Measurements from ENCODE around the gene PAPPA.

Gene PAPPA

DNA sequence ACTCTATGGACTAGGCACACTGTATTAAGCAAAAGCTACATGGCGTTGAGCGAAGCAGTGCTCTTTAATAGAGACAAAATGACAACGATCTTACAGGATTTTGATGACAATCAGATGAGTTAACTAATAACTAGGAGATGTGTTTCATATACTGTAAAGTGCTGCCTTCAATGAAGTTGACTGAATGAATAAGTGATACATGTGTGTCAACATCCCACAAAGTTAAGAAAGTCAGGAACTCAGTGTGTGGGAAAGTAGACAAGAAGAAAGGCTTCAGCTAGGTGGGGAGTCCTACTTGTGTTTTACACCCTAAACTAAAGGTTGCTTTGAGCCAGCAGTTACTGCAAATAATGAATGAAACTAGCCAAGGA, 79.6 kb downstream of the PAPPA start:
- Histone ChIP-seq H3K36me3 (ENCODE audit: control insufficient read depth in 4 of 4, insufficient read depth in 4 of 4, low read length in 3 of 4) (no peaks in the 10 kb centered on the region), H3K27ac (ENCODE audit: insufficient read depth in 1 of 2, low read depth in 1 of 2, low read length in 2 of 2, poor library complexity in 1 of 2, severe bottlenecking in 2 of 2) (no peak overlapping the region), H3K4me3 (ENCODE audit: control insufficient read depth in 1 of 7, extremely low read depth in 1 of 7, insufficient read depth in 4 of 7, low read depth in 2 of 7, low read length in 6 of 7) (no peak overlapping the region), H3K4me1 (ENCODE audit: control extremely low read depth in 1 of 4, control insufficient read depth in 4 of 4, insufficient read depth in 4 of 4, low read length in 3 of 4) (no peaks in the 10 kb centered on the region), H3K9me3 (ENCODE audit: control extremely low read depth in 1 of 5, control insufficient read depth in 4 of 5, insufficient read depth in 2 of 5, low read depth in 1 of 5, low read length in 4 of 5) (peaks cover 0 to 2% (median 0%) of the 10 kb centered on the region in 5 experiments), H3K27me3 (replicated peaks in 2 of 5; ENCODE audit: control insufficient read depth in 4 of 5, insufficient read depth in 5 of 5, low read length in 4 of 5) (peaks cover 0 to 4% (median 0%) of the 10 kb centered on the region in 5 experiments)
- POLR2A ChIA-PET, result no interaction called here
- DNase-seq, result no peak
- CTCF ChIA-PET, result no interaction called here
- WGBS (ENCODE audit: insufficient coverage), result 100% methylated on average over 3 of the region's 3 CpGs

DNA sequence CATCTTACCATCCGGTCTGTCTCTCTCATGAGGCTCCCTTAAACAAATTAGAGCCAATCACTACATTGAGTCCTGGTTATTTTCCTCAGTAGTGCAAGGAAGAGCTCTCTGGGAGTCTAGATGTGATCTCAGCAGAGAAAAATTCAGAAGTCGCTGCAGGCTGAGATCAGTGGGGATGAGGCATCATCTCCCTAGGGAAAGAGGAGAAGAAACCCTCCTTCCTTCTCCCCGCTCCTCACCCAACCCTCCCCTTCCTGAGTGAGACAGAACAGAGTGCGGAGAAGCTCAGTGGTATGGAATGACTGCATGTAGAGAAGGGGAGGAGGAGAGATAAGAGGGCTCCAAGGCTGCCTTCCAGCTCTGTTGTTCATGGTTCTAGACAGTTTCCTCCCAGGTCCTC, 80.5 kb downstream of the PAPPA start:
- CTCF ChIA-PET, result no interaction called here
- H3K36me3 ChIP-seq (ENCODE audit: control insufficient read depth in 4 of 4, insufficient read depth in 4 of 4, low read length in 3 of 4), result no peaks in the 10 kb centered on the region
- peaks cover 0 to 2% (median 0%) of the 10 kb centered on the region in 5 experiments for H3K9me3 ChIP-seq (ENCODE audit: control extremely low read depth in 1 of 5, control insufficient read depth in 4 of 5, insufficient read depth in 2 of 5, low read depth in 1 of 5, low read length in 4 of 5)
- H3K4me3 ChIP-seq (ENCODE audit: control insufficient read depth in 1 of 7, extremely low read depth in 1 of 7, insufficient read depth in 4 of 7, low read depth in 2 of 7, low read length in 6 of 7), result no peak overlapping the region
- no peak overlapping the region for H3K27ac ChIP-seq (ENCODE audit: insufficient read depth in 1 of 2, low read depth in 1 of 2, low read length in 2 of 2, poor library complexity in 1 of 2, severe bottlenecking in 2 of 2)
- POLR2A ChIA-PET, result no interaction called here
- DNase-seq, result no peak
- peaks cover 0 to 4% (median 0%) of the 10 kb centered on the region in 5 experiments for H3K27me3 ChIP-seq (replicated peaks in 2 of 5; ENCODE audit: control insufficient read depth in 4 of 5, insufficient read depth in 5 of 5, low read length in 4 of 5)
- H3K4me1 ChIP-seq (ENCODE audit: control extremely low read depth in 1 of 4, control insufficient read depth in 4 of 4, insufficient read depth in 4 of 4, low read length in 3 of 4), result no peaks in the 10 kb centered on the region
- WGBS (ENCODE audit: insufficient coverage), result no CpG with 5 or more reads among the region's 4 CpGs

DNA sequence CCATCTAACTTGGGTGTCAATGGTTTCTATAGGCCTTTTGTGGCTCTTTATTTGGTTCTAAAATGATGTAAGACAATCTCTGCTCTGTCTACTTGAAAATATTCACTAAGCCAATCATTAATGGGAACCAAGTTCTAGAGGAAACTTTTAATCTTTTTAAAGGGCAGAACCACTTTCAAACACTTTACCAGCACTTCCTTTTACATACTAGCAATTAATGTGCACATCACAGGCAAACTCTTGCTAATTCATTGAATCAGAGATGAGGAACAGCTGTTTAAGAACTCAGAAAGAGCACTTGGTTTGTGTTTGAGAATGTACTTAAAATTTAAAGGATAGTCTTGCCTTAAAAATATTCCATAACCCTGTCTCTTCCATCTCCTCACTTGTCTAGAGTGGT, 83.4 kb downstream of the PAPPA start:
- DNase-seq, result no peak
- Histone ChIP-seq H3K4me1 (ENCODE audit: control extremely low read depth in 1 of 4, control insufficient read depth in 4 of 4, insufficient read depth in 4 of 4, low read length in 3 of 4) (no peaks in the 10 kb centered on the region), H3K4me3 (ENCODE audit: control insufficient read depth in 1 of 7, extremely low read depth in 1 of 7, insufficient read depth in 4 of 7, low read depth in 2 of 7, low read length in 6 of 7) (no peak overlapping the region), H3K27ac (ENCODE audit: insufficient read depth in 1 of 2, low read depth in 1 of 2, low read length in 2 of 2, poor library complexity in 1 of 2, severe bottlenecking in 2 of 2) (no peak overlapping the region), H3K9me3 (ENCODE audit: control extremely low read depth in 1 of 5, control insufficient read depth in 4 of 5, insufficient read depth in 2 of 5, low read depth in 1 of 5, low read length in 4 of 5) (peaks cover 0 to 2% (median 0%) of the 10 kb centered on the region in 5 experiments), H3K36me3 (ENCODE audit: control insufficient read depth in 4 of 4, insufficient read depth in 4 of 4, low read length in 3 of 4) (no peaks in the 10 kb centered on the region), H3K27me3 (replicated peaks in 2 of 5; ENCODE audit: control insufficient read depth in 4 of 5, insufficient read depth in 5 of 5, low read length in 4 of 5) (peaks cover 0 to 4% (median 0%) of the 10 kb centered on the region in 5 experiments)
- ChIA-PET POLR2A (no interaction called here), CTCF (no interaction called here)

DNA sequence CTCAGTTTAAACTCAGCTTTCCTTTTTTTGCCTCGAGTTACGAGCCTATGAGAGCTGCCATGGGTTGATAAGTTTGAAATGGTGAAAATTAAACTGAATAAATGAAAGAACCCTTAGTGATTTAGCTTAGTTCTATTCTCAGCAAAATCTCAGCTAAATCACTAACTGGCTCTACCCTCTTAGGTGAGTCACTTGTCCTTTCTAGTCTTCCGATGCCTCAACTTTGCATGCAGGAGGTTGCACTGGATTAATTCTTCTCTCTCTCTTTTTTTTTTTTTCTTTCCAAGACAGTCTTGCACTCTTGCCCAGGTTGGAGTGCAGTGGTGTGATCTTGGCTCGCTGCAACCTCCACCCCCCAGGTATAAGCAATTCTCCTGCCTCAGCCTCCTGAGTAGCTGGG, 83.9 kb downstream of the PAPPA start:
- POLR2A ChIA-PET, result no interaction called here
- 85% methylated on average over 2 of the region's 4 CpGs for WGBS (ENCODE audit: insufficient coverage)
- H3K4me1 ChIP-seq (ENCODE audit: control extremely low read depth in 1 of 4, control insufficient read depth in 4 of 4, insufficient read depth in 4 of 4, low read length in 3 of 4), result no peaks in the 10 kb centered on the region

DNA sequence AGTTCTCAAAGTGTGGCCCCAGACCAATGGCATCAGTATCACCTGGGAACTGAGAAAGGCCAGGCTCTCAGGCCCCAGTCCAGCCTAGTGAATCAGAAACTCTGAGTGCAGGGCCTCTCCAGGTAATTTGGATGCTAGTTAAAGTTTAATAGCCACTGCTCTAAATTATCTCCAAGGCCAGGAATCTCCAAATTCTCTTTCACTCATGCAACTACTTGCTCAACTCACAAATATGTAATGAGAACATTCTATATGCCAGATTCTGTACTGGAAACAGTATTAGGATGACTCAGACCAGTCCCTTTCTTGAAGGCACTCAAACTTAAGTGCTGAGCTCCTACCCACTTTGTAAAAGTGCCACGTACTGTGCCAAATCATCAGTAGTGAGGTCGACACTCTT, 84.6 kb downstream of the PAPPA start:
- Histone ChIP-seq H3K4me3 (ENCODE audit: control insufficient read depth in 1 of 7, extremely low read depth in 1 of 7, insufficient read depth in 4 of 7, low read depth in 2 of 7, low read length in 6 of 7) (no peak overlapping the region), H3K4me1 (ENCODE audit: control extremely low read depth in 1 of 4, control insufficient read depth in 4 of 4, insufficient read depth in 4 of 4, low read length in 3 of 4) (no peaks in the 10 kb centered on the region), H3K9me3 (ENCODE audit: control extremely low read depth in 1 of 5, control insufficient read depth in 4 of 5, insufficient read depth in 2 of 5, low read depth in 1 of 5, low read length in 4 of 5) (peaks cover 0 to under 1% (median 0%) of the 10 kb centered on the region in 5 experiments), H3K27ac (ENCODE audit: insufficient read depth in 1 of 2, low read depth in 1 of 2, low read length in 2 of 2, poor library complexity in 1 of 2, severe bottlenecking in 2 of 2) (no peak overlapping the region), H3K27me3 (replicated peaks in 2 of 5; ENCODE audit: control insufficient read depth in 4 of 5, insufficient read depth in 5 of 5, low read length in 4 of 5) (peaks cover 0 to 2% (median 0%) of the 10 kb centered on the region in 5 experiments), H3K36me3 (ENCODE audit: control insufficient read depth in 4 of 4, insufficient read depth in 4 of 4, low read length in 3 of 4) (no peaks in the 10 kb centered on the region)
- WGBS (ENCODE audit: insufficient coverage), result 80% methylated on average over 1 of the region's 2 CpGs
- ChIA-PET POLR2A (no interaction called here), CTCF (no interaction called here)
- DNase-seq, result no peak

More for the DNA sequence above, 83.9 kb downstream of the PAPPA start:
- peaks cover 0 to 4% (median 0%) of the 10 kb centered on the region in 5 experiments for H3K27me3 ChIP-seq (replicated peaks in 2 of 5; ENCODE audit: control insufficient read depth in 4 of 5, insufficient read depth in 5 of 5, low read length in 4 of 5)
- no peaks in the 10 kb centered on the region for H3K36me3 ChIP-seq (ENCODE audit: control insufficient read depth in 4 of 4, insufficient read depth in 4 of 4, low read length in 3 of 4)
- H3K4me3 ChIP-seq (ENCODE audit: control insufficient read depth in 1 of 7, extremely low read depth in 1 of 7, insufficient read depth in 4 of 7, low read depth in 2 of 7, low read length in 6 of 7), result no peak overlapping the region
- no peak for DNase-seq
- CTCF ChIA-PET, result no interaction called here
- peaks cover 0 to 2% (median 0%) of the 10 kb centered on the region in 5 experiments for H3K9me3 ChIP-seq (ENCODE audit: control extremely low read depth in 1 of 5, control insufficient read depth in 4 of 5, insufficient read depth in 2 of 5, low read depth in 1 of 5, low read length in 4 of 5)
- no peak overlapping the region for H3K27ac ChIP-seq (ENCODE audit: insufficient read depth in 1 of 2, low read depth in 1 of 2, low read length in 2 of 2, poor library complexity in 1 of 2, severe bottlenecking in 2 of 2)

DNA sequence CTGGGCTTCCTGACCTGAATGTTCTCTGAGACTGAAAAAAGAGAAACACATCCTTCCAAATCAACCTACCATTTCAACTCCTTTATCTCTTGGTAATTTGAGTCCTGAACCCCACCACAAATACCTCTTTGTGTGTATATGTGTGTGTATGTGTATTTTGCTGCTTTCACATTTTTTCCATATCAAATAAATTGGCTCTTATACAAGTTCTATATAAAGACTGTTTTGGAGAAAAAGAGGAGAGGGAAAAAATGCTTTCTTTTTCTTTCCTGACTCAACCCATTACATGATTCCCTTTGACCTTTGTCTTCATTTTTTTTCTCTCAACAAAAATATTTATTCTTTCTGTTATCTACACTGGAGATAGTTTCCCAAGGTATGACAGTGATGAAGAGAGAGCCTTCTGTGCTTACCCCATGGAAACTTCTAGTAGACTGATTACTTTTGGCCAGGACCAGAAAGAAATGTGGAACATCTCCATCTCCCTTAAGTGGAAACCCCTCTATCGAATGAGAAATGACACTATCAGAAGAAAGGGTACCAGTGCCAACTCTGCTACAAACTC, 85.3 kb downstream of the PAPPA start:
- Histone ChIP-seq H3K4me1 (ENCODE audit: control extremely low read depth in 1 of 4, control insufficient read depth in 4 of 4, insufficient read depth in 4 of 4, low read length in 3 of 4) (no peaks in the 10 kb centered on the region), H3K36me3 (ENCODE audit: control insufficient read depth in 4 of 4, insufficient read depth in 4 of 4, low read length in 3 of 4) (no peaks in the 10 kb centered on the region), H3K27me3 (replicated peaks in 2 of 5; ENCODE audit: control insufficient read depth in 4 of 5, insufficient read depth in 5 of 5, low read length in 4 of 5) (peaks cover 0 to 2% (median 0%) of the 10 kb centered on the region in 5 experiments), H3K9me3 (ENCODE audit: control extremely low read depth in 1 of 5, control insufficient read depth in 4 of 5, insufficient read depth in 2 of 5, low read depth in 1 of 5, low read length in 4 of 5) (no peaks in the 10 kb centered on the region), H3K4me3 (ENCODE audit: control insufficient read depth in 1 of 7, extremely low read depth in 1 of 7, insufficient read depth in 4 of 7, low read depth in 2 of 7, low read length in 6 of 7) (no peak overlapping the region), H3K27ac (ENCODE audit: insufficient read depth in 1 of 2, low read depth in 1 of 2, low read length in 2 of 2, poor library complexity in 1 of 2, severe bottlenecking in 2 of 2) (no peak overlapping the region)
- ChIA-PET POLR2A (no interaction called here), CTCF (no interaction called here)
- no peak for DNase-seq
- whole genome bisulfite sequencing (ENCODE audit: insufficient coverage), result no CpG with 5 or more reads among the region's 1 CpG

DNA sequence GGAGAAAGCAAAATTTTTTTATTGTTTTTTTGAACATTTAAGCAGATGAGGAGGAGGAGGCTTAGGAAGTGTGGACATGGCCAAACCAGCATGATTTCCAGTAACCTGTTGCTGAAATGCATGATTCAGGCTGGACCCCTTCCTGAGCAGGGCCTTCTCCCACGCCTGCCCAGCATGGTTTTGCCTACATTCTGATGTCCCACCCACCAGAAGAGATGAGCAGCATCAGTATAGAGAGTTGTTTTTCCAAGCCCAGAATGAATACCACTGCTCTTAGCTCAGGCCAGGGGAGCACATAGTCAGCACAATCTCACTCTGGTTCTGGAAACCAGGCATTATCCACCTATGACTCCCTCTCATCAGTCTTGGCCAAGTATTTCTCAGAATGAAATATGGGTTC, 90.1 kb downstream of the PAPPA start:
- peaks cover 0 to 2% (median 0%) of the 10 kb centered on the region in 5 experiments for H3K27me3 ChIP-seq (replicated peaks in 2 of 5; ENCODE audit: control insufficient read depth in 4 of 5, insufficient read depth in 5 of 5, low read length in 4 of 5)
- H3K4me3 ChIP-seq (ENCODE audit: control insufficient read depth in 1 of 7, extremely low read depth in 1 of 7, insufficient read depth in 4 of 7, low read depth in 2 of 7, low read length in 6 of 7), result no peak overlapping the region
- ChIA-PET POLR2A (no interaction called here), CTCF (no interaction called here)
- no peak overlapping the region for H3K27ac ChIP-seq (ENCODE audit: insufficient read depth in 1 of 2, low read depth in 1 of 2, low read length in 2 of 2, poor library complexity in 1 of 2, severe bottlenecking in 2 of 2)
- no peaks in the 10 kb centered on the region for H3K36me3 ChIP-seq (ENCODE audit: control insufficient read depth in 4 of 4, insufficient read depth in 4 of 4, low read length in 3 of 4)
- no peak for DNase-seq
- 100% methylated on average over 1 of the region's 1 CpG for WGBS (ENCODE audit: insufficient coverage)
- H3K4me1 ChIP-seq (ENCODE audit: control extremely low read depth in 1 of 4, control insufficient read depth in 4 of 4, insufficient read depth in 4 of 4, low read length in 3 of 4), result no peaks in the 10 kb centered on the region
- no peaks in the 10 kb centered on the region for H3K9me3 ChIP-seq (ENCODE audit: control extremely low read depth in 1 of 5, control insufficient read depth in 4 of 5, insufficient read depth in 2 of 5, low read depth in 1 of 5, low read length in 4 of 5)
